Measurements from ENCODE around the gene RIOK3.
"Not testable (repeated sequence)": the region's sequence is repeated elsewhere in the genome, so short reads cannot be mapped to it uniquely, and the experiment has no call there.

RIOK3 gene

DNA sequence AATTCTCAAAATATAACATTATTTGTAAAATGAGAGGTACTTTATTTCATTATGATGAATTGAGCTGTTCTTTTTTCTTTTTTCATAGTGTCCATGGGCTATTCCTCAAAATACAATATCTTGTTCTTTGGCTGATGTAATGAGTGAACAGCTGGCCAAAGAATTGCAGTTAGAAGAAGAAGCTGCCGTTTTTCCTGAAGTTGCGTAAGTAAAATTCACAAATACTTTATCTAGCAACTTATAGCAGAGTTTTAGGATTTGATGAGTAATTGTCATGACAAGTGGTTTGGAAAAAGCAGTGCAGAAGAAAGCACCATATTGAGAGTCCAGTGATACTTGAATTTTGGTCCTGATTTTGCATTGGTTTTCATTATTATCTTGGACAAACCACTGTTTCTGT lies 9.8 kb downstream of the RIOK3 start:
- FAIRE-seq: no peak
- no peak for DNase-seq (ENCODE audit: insufficient read length, low spot score)
- TF ChIP-seq TAF1 (IDR thresholded peaks at IDR 0.05; ENCODE audit: low read depth, low read length) (no peak), POU2F2 (IDR thresholded peaks at IDR 0.05; ENCODE audit: low read depth, low read length) (no peak), SPI1 (IDR thresholded peaks at IDR 0.05; ENCODE audit: low read depth, low read length) (no peak), POLR2A (IDR thresholded peaks at IDR 0.05; ENCODE audit: low read depth, low read length) (no peak), POLR2AphosphoS5 (IDR thresholded peaks at IDR 0.05; ENCODE audit: low read depth, low read length) (no peak), PAX5 (IDR thresholded peaks at IDR 0.05; ENCODE audit: insufficient read depth, low read length, severe bottlenecking) (no peak)

DNA sequence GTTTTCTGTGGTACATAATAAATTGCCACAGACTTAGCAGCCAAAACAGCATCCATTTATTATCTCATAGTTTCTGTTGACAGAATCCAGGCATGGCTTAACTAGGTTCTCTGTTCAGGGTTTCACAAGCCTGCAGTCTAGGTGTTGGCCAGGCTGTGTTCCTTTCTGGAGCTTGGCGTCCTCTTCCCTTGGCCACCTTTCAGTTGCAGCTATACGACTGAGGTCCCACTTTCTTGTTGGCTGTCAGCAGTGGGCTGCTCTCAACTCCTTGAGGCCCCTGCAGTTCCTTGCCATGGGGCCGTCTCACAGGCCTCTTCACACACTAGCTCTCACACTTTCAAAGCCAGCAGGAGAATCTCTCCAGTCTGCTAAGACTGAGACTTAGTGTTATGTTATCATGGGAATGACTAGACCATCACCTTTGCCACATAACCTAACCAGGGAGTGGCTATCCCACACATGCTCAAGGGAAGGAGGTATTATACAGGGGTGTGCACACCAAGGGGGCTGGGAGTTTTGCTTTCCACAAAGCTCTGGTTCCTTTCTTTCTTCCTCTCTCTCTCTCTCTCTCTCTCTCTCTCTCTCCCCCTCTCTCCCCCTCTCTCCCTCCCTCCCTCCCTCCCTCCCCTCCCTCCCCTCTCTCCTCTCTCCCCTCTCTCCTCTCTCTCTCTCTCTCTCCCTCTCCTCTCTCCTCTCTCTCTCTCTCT lies 15.8 kb downstream of the RIOK3 start:
- no peak for TF ChIP-seq POU2F2 (IDR thresholded peaks at IDR 0.05; ENCODE audit: low read depth, low read length)
- TF ChIP-seq TAF1 (IDR thresholded peaks at IDR 0.05; ENCODE audit: low read depth, low read length): no peak
- TF ChIP-seq PAX5 (IDR thresholded peaks at IDR 0.05; ENCODE audit: insufficient read depth, low read length, severe bottlenecking): no peak
- TF ChIP-seq POLR2A (IDR thresholded peaks at IDR 0.05; ENCODE audit: low read depth, low read length): no peak
- TF ChIP-seq POLR2AphosphoS5 (IDR thresholded peaks at IDR 0.05; ENCODE audit: low read depth, low read length): no peak
- no peak for TF ChIP-seq SPI1 (IDR thresholded peaks at IDR 0.05; ENCODE audit: low read depth, low read length)
- DNase-seq (ENCODE audit: insufficient read length, low spot score) (no peak), FAIRE-seq (no peak)

GRCh38 chr18:23470620-23471387 lies 17.7 kb downstream of the RIOK3 start:
- FAIRE-seq: no peak
- TF ChIP-seq POLR2AphosphoS5 (IDR thresholded peaks at IDR 0.05; ENCODE audit: low read depth, low read length): no peak
- no peak for TF ChIP-seq PAX5 (IDR thresholded peaks at IDR 0.05; ENCODE audit: insufficient read depth, low read length, severe bottlenecking)
- TF ChIP-seq POU2F2 (IDR thresholded peaks at IDR 0.05; ENCODE audit: low read depth, low read length): no peak
- TF ChIP-seq SPI1 (IDR thresholded peaks at IDR 0.05; ENCODE audit: low read depth, low read length): no peak
- TF ChIP-seq POLR2A (IDR thresholded peaks at IDR 0.05; ENCODE audit: low read depth, low read length): no peak; the same call in 1 of the 2 replicates
- no peak for TF ChIP-seq TAF1 (IDR thresholded peaks at IDR 0.05; ENCODE audit: low read depth, low read length)
- no peak for DNase-seq (ENCODE audit: insufficient read length, low spot score)

DNA sequence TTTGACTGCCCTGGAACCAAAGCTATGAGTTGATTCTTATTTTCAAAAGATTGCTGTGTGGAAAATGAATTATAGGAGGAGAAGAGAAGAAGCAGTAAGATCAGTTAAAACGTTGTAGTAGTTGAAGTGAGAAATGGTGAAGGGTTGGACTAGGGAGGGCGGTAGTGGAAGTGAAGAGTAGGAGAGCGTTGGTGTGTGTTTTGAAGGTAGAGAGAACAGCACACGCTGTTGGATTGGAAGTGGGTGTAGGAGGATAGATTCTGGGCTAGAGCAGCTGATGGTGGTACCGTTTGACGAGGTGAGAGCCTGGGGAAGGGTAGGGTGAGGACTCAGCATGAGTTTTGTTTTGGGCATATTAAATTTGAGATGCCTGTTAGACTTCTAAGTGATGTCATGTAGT lies 18.4 kb downstream of the RIOK3 start:
- DNase-seq (ENCODE audit: insufficient read length, low spot score) (no peak), FAIRE-seq (no peak)
- no peak for TF ChIP-seq POLR2AphosphoS5 (IDR thresholded peaks at IDR 0.05; ENCODE audit: low read depth, low read length)
- TF ChIP-seq TAF1 (IDR thresholded peaks at IDR 0.05; ENCODE audit: low read depth, low read length): no peak
- no peak for TF ChIP-seq POU2F2 (IDR thresholded peaks at IDR 0.05; ENCODE audit: low read depth, low read length)
- TF ChIP-seq POLR2A (IDR thresholded peaks at IDR 0.05; ENCODE audit: low read depth, low read length): no peak
- TF ChIP-seq SPI1 (IDR thresholded peaks at IDR 0.05; ENCODE audit: low read depth, low read length): no peak
- TF ChIP-seq PAX5 (IDR thresholded peaks at IDR 0.05; ENCODE audit: insufficient read depth, low read length, severe bottlenecking): no peak

DNA sequence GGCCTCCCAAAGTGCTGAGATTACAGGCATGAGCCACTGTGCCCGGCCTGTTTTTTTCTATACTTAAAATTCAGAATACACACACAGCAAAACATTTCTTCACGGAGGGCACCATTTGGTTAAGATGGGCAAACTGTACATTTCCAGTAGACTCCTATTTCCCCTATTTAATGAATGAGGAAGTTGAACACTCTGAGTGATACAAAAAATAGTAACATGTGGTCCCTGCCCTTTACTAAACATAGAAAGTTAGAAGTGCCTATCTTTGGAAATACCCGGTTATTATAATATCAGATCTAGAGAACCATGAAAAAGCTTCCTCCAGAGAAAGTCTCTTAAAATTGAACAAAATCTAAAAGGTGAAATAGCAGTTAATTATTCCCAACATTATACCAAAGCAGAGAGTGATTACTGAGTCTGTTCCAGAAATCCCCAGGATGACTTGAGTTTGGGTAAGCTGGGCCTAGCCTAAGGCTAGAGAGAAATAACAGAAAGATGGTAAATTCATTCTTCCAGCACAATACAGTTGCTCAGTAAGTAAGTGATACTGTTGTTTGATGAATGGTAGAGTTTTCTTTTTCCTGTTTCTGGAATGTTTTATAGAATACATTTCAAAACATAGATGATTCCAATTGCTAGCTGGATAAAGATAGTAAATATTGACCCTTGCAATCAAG lies 26.9 kb downstream of the RIOK3 start:
- no peak for DNase-seq (ENCODE audit: insufficient read length, low spot score)
- peak; percentile 5 for FAIRE-seq
- TF ChIP-seq POLR2A (IDR thresholded peaks at IDR 0.05; ENCODE audit: low read depth, low read length) (no peak), SPI1 (IDR thresholded peaks at IDR 0.05; ENCODE audit: low read depth, low read length) (0 out of 2 replicates have a peak, but pooled peaks have one; percentile 34)

GRCh38 chr18:23484561-23485182 lies 31.6 kb downstream of the RIOK3 start:
- TF ChIP-seq POLR2AphosphoS5 (IDR thresholded peaks at IDR 0.05; ENCODE audit: low read depth, low read length) (no peak), TAF1 (IDR thresholded peaks at IDR 0.05; ENCODE audit: low read depth, low read length) (no peak), POLR2A (IDR thresholded peaks at IDR 0.05; ENCODE audit: low read depth, low read length) (no peak), SPI1 (IDR thresholded peaks at IDR 0.05; ENCODE audit: low read depth, low read length) (no peak), POU2F2 (IDR thresholded peaks at IDR 0.05; ENCODE audit: low read depth, low read length) (no peak), PAX5 (IDR thresholded peaks at IDR 0.05; ENCODE audit: insufficient read depth, low read length, severe bottlenecking) (no peak)
- DNase-seq (ENCODE audit: insufficient read length, low spot score): no peak
- FAIRE-seq: no peak

GRCh38 chr18:23485386-23485785 lies 32.3 kb downstream of the RIOK3 start:
- FAIRE-seq (no peak), DNase-seq (ENCODE audit: insufficient read length, low spot score) (no peak)
- TF ChIP-seq SPI1 (IDR thresholded peaks at IDR 0.05; ENCODE audit: low read depth, low read length): no peak
- no peak for TF ChIP-seq PAX5 (IDR thresholded peaks at IDR 0.05; ENCODE audit: insufficient read depth, low read length, severe bottlenecking)
- TF ChIP-seq POLR2AphosphoS5 (IDR thresholded peaks at IDR 0.05; ENCODE audit: low read depth, low read length): no peak
- no peak for TF ChIP-seq POU2F2 (IDR thresholded peaks at IDR 0.05; ENCODE audit: low read depth, low read length)
- TF ChIP-seq POLR2A (IDR thresholded peaks at IDR 0.05; ENCODE audit: low read depth, low read length): no peak
- TF ChIP-seq TAF1 (IDR thresholded peaks at IDR 0.05; ENCODE audit: low read depth, low read length): no peak

DNA sequence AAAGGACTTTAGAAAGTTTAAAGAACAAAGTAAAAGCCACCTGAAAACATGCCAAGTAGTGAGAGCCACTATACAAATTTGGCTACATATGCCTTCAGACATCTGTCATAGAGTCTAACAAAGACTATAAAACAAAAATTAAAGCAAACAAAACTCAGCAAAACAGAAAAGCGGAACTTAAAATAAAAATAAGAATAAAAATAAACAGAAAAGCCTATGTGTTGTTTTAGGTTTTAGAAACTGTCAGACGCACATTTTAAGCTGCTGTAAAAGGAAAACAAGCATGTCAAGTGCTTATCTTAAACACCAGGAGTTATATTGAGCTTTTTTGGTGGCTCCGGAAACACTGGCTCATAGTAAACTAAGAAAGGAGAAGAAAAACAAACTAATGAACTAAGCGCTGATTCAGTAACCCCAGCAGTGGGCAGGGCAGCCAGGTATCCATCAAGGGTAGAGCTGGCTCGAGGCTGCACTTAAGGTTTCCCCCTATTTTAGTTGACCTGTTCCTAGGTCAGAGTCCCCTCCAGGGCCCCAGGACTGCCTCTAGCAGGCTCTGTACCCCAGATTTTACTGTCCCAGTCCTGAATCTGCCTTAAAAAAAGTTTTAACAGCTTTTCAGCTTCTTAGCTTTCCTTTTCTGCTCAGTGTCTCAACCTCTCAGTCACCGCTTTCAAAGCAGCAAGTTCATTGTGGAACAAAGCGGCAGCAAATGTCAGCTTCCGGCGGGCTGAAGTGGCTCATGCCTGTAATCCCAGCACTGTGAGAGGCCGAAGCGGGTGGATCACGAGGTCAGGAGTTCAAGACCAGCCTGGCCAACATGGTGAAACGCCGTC lies 34.9 kb downstream of the RIOK3 start:
- no peak for DNase-seq (ENCODE audit: insufficient read length, low spot score)
- peak; percentile 57 for FAIRE-seq
- TF ChIP-seq TAF1 (IDR thresholded peaks at IDR 0.05; ENCODE audit: low read depth, low read length) (no peak), POLR2A (IDR thresholded peaks at IDR 0.05; ENCODE audit: low read depth, low read length) (no peak), POU2F2 (IDR thresholded peaks at IDR 0.05; ENCODE audit: low read depth, low read length) (no peak)

GRCh38 chr18:23489586-23489985 lies 36.5 kb downstream of the RIOK3 start:
- DNase-seq (ENCODE audit: insufficient read length, low spot score); FAIRE-seq: not testable (repeated sequence)

Measured in GM12891 (cell line).